PC-3 (cell line): Measurements from ENCODE around the gene ZCCHC14.

Source experiments
- CTCF ChIP-seq: fragments of 300-600 bp; sonication (generic); conservative IDR thresholded peaks from 2 replicates; pipeline ENCODE4 v1.5.1; 2017; ENCODE audit warnings: antibody characterized with exemption, low read depth, mild to moderate bottlenecking, low read length
- EZH2 ChIP-seq: fragments of 300-600 bp; sonication (generic); IDR thresholded peaks from one replicate; pipeline ENCODE4 v1.6.1; 2017; ENCODE audit warnings: antibody characterized with exemption, mild to moderate bottlenecking, low read length; ENCODE audit not compliant: unreplicated experiment

GRCh38 chr16:87365021-87365713, 127.7 kb downstream of the ZCCHC14 start:
- TF ChIP-seq CTCF (no peak), EZH2 (no peak)
